Mesothelial cell of epicardium (in vitro differentiated cells): Measurements from ENCODE around the gene RAD50. TPM values are rescaled to one million over a fixed set of nuclear protein-coding genes. Genes with fewer than 3 reads are reported as not detected.
"Not testable (repeated sequence)": the region's sequence is repeated elsewhere in the genome, so short reads cannot be mapped to it uniquely, and the experiment has no call there.

Experiments
- DNase-seq, 2 experiments: peaks; one replicate each; pipeline ENCODE4 v3.0.0; 2021; ENCODE audit warnings: low spot score in 2 of 2; ENCODE audit not compliant: unreplicated experiment in 2 of 2
- H3K27ac Mint-ChIP-seq: 2 replicates; pipeline ENCODE4 v1.8.0; 2021; ENCODE audit warnings: mixed read lengths
- H3K27me3 Mint-ChIP-seq: 2 replicates; pipeline ENCODE4 v1.8.0; 2021; ENCODE audit warnings: low read depth, mixed read lengths
- H3K36me3 Mint-ChIP-seq: 2 replicates; pipeline ENCODE4 v1.8.0; 2021; ENCODE audit warnings: mixed read lengths
- H3K4me1 Mint-ChIP-seq: 2 replicates; pipeline ENCODE4 v1.8.0; 2021; ENCODE audit warnings: mixed read lengths
- H3K4me3 Mint-ChIP-seq: 2 replicates; pipeline ENCODE4 v1.8.0; 2021; ENCODE audit warnings: mild to moderate bottlenecking, moderate library complexity, mixed read lengths
- H3K9me3 Mint-ChIP-seq: 2 replicates; pipeline ENCODE4 v1.8.0; 2021; ENCODE audit warnings: mixed read lengths
- total RNA-seq: library from RNA; stranded (reverse); gene quantifications from 3 replicates; pipeline ENCODE4 v1.2.1, GENCODE V29; 2021
- TF ChIP-seq, protein P1 (sequence below): fragments of 200-600 bp; sonication (generic); IDR thresholded peaks from one replicate; pipeline ENCODE4 v1.5.0; 2021; ENCODE audit warnings: antibody characterized with exemption; ENCODE audit not compliant: unreplicated experiment

The RAD50 gene
- total RNA-seq, 1 donor from 2014 or later, result 50.3 TPM

DNA sequence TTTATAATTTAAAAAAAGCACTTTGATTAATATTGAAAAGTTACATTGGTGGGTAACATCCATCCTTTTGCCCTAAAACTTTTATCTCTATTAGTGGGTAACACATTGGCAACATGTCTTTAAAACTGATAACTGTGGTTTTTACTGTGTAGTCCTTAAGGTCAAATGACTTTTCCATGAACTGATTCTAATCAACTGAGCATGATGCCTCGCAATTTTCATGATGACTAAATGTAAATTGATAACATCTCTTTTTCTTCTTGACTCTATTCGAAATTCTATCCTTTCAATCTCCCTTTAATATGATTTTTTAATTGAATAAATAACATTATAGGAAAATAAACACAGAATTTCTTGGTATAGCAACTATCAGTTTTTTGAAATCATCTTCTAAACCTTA, 7.2 kb upstream of the RAD50 start:
- no peaks in the 10 kb centered on the region for H3K4me1 Mint-ChIP-seq
- no peaks in the 10 kb centered on the region for H3K9me3 Mint-ChIP-seq

DNA sequence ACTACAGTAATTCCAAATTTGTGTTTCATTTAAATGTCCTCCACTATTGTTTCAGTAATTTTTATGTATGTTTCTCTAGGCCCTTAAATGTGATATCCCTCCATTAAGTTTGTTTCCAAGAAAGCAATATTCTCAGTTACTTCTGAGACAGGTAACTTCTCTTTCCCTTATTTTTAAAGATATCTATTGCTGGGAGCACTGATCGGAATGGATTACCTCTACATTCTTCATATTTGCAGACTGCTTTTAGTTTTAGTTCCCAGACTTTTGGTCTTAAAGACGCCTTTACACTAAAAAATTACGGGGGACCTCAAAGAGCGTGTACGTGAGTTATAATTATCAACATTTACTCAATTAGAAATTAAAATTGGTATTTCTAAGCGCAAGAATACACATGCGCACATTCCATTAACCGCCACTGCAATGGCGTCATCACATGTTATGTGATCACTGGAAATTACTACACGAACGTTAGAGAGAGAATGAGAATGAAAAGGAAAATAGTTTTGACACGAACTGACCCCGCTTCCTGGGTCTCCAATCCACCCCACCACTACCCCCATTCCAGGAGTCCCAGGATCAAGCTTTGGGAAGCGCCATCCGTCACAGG, 519 bp upstream of the RAD50 start:
- Mint-ChIP-seq H3K4me1 (peaks cover 25% of the 10 kb centered on the region), H3K36me3 (no peaks in the 10 kb centered on the region), H3K27ac (peak overlapping the region; percentile 90), H3K9me3 (no peaks in the 10 kb centered on the region), H3K4me3 (peak overlapping the region; percentile 96), H3K27me3 (peaks cover 4% of the 10 kb centered on the region)
- TF ChIP-seq, protein P1, sequence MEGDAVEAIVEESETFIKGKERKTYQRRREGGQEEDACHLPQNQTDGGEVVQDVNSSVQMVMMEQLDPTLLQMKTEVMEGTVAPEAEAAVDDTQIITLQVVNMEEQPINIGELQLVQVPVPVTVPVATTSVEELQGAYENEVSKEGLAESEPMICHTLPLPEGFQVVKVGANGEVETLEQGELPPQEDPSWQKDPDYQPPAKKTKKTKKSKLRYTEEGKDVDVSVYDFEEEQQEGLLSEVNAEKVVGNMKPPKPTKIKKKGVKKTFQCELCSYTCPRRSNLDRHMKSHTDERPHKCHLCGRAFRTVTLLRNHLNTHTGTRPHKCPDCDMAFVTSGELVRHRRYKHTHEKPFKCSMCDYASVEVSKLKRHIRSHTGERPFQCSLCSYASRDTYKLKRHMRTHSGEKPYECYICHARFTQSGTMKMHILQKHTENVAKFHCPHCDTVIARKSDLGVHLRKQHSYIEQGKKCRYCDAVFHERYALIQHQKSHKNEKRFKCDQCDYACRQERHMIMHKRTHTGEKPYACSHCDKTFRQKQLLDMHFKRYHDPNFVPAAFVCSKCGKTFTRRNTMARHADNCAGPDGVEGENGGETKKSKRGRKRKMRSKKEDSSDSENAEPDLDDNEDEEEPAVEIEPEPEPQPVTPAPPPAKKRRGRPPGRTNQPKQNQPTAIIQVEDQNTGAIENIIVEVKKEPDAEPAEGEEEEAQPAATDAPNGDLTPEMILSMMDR, result no peak
- DNase-seq, result no peak

More for the DNA sequence above, 7.2 kb upstream of the RAD50 start:
- no peak overlapping the region for H3K27ac Mint-ChIP-seq
- no peak overlapping the region for H3K4me3 Mint-ChIP-seq
- TF ChIP-seq, protein P1, result no peak
- no peak for DNase-seq
- peaks cover 21% of the 10 kb centered on the region for H3K27me3 Mint-ChIP-seq
- H3K36me3 Mint-ChIP-seq, result no peaks in the 10 kb centered on the region

DNA sequence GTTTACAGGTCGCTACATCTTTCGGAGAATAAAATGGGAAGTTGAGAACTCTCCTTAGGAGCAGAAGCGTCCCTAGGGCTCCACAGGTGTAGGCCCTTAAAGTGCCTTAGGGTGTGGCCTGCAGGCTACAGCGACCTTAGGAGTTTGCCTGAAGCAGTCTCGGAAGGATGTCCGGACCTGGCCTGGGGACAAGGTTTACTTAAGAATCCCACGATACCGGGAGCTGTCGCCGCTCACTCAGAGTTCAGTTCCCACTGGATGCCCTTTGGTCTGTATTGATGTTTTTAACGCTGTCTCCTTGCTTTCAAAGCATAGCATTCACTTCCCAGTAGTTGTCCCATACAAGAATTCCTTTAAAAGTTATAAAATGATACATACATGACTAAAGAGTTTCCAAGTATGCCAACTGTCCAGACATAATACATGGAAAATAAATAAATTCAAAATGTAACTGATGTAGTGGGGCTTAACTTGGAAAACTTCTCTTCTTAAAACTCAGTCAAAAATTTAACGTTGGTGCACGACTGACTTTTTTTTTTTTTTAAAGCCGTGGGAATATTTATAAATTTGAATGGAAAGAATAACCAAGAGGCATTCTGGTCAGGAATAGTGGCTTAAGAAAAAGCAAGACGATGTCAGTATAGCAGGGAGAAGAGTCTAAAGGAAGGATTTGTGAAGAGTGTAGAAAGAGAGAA, 848 bp downstream of the RAD50 start:
- Mint-ChIP-seq H3K4me1 (peaks cover 25% of the 10 kb centered on the region), H3K9me3 (no peaks in the 10 kb centered on the region), H3K27ac (peak overlapping the region; percentile 90), H3K27me3 (no peaks in the 10 kb centered on the region), H3K36me3 (no peaks in the 10 kb centered on the region), H3K4me3 (peak overlapping the region; percentile 96)
- TF ChIP-seq, protein P1, result no peak
- peak in 1 of 2 experiments; percentile 39 for DNase-seq

DNA sequence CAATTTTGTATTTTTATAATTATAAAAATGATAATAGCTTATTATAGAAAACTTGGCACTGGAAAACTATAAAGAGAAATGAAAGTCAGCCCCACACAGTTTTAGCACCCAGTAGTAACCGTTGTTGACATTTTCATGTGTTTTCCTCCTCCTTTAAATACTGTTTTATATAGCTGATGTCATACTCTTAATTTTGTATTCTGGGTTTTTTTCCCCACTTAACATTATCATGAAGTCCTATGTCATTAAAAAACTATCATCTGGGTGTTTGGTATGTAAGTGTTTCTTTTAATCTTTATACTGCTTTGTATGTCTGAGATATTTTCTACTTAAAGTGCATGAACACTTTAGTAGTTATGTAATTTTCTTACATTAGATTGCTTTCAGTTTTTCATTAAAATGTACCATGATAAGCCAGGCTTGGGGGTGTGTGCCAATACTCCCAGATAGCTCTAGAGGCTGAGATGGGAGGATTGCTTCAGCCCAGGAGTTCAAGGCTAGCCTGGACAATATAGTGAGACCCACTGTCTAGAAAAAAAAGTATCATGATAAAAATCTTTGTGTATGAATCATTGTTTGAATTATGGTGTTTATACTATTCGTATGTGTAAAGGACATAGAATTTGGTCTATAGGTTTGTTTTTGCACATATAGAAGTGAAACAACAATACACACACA, 2.7 kb downstream of the RAD50 start:
- Mint-ChIP-seq H3K4me1 (peaks cover 25% of the 10 kb centered on the region), H3K4me3 (no peak overlapping the region), H3K9me3 (no peaks in the 10 kb centered on the region), H3K27ac (no peak overlapping the region), H3K27me3 (no peaks in the 10 kb centered on the region), H3K36me3 (no peaks in the 10 kb centered on the region)
- TF ChIP-seq, protein P1, result no peak
- no peak for DNase-seq

DNA sequence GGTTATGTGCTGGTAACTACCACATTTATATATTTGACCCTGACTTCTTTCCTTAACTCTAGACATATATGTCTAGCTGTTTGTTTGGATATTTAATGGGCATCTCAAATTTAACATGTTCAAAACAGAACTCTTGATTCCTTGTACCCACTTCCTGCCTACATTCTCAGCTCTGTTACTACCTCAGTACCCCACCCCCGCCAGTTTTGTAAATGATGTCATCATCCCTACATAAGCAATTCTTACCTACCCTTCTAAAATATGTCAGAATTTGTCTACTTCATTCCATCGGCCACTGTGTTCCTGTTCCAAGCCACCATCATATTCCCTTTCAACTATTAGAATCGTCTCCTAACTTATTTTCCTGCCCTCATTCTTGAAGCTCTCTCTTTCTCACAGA, 4.8 kb downstream of the RAD50 start:
- Mint-ChIP-seq H3K27ac (no peak overlapping the region), H3K36me3 (peaks cover 5% of the 10 kb centered on the region), H3K9me3 (peaks cover 6% of the 10 kb centered on the region), H3K4me1 (peaks cover 19% of the 10 kb centered on the region), H3K4me3 (no peak overlapping the region), H3K27me3 (no peaks in the 10 kb centered on the region)
- no peak for DNase-seq
- TF ChIP-seq, protein P1, result no peak

DNA sequence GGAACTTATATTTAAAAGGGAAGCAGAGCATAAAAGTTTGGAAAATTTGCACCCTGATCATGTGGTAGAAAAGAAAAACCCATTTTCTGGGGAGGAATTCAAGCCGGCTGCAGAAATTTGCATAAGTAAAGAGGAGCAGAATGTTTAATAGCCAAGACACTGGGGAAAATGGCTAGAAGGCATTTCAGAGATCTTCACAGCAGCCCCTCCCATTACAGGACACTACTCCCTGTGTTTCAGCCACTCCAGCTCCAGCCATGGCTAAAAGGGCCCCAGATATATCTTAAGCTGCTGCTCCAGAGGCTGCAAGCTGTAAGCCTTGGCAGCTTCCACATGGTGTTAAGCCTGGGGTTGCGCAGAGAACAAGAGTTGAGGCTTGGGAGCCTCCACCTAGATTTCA, 7.8 kb downstream of the RAD50 start:
- not testable (repeated sequence) for DNase-seq, H3K27ac Mint-ChIP-seq, H3K27me3 Mint-ChIP-seq, H3K4me1 Mint-ChIP-seq, H3K4me3 Mint-ChIP-seq, H3K9me3 Mint-ChIP-seq
- peaks cover 24% of the 10 kb centered on the region for H3K36me3 Mint-ChIP-seq
